Tibial nerve (tissue), 4 donors: ENCODE data around the gene ISLR. TPM values are rescaled to one million over a fixed set of nuclear protein-coding genes. Genes with fewer than 3 reads are reported as not detected.

Source experiments
- DNase-seq, 2 donors: peaks; one replicate each; pipeline ENCODE4 v3.0.0-alpha.2; 2019; ENCODE audit warnings: low spot score in 2 of 2
- H3K27ac ChIP-seq, 4 donors: fragments of 200-600 bp; sonication (generic) in 3 of 4; one replicate each; pipeline ENCODE4 v1.5.1; 2017 to 2019; ENCODE audit warnings: mild to moderate bottlenecking in 1 of 4
- H3K27me3 ChIP-seq, 2 donors: fragments of 200-600 bp; sonication (generic) in 1 of 2; one replicate each; pipeline versions ENCODE4 v1.5.1 to v1.6.0; 2017 to 2019
- H3K36me3 ChIP-seq, 3 donors: fragments of 200-600 bp; sonication (generic); one replicate each; pipeline ENCODE4 v1.5.1; 2018 to 2019
- H3K4me1 ChIP-seq, 4 donors: fragments of 200-600 bp; sonication (generic) in 3 of 4; one replicate each; pipeline ENCODE4 v1.5.1; 2017 to 2019
- H3K4me3 ChIP-seq, 4 donors: fragments of 200-600 bp; sonication (generic) in 3 of 4; one replicate each; pipeline ENCODE4 v1.5.1; 2017 to 2019; ENCODE audit warnings: mild to moderate bottlenecking in 1 of 4, moderate library complexity in 1 of 4
- H3K9me3 ChIP-seq, 4 donors: fragments of 200-600 bp; sonication (generic) in 3 of 4; one replicate each; pipeline ENCODE4 v1.5.1; 2017 to 2019
- EP300 ChIP-seq, 2 donors: sonication (generic); formaldehyde crosslinking; IDR thresholded peaks; one replicate each; pipeline ENCODE4 v1.6.1; 2017; ENCODE audit warnings: antibody characterized with exemption in 2 of 2, mild to moderate bottlenecking in 1 of 2
- POLR2A ChIP-seq, 2 donors: fragments of 450-650 bp; IDR thresholded peaks; one replicate each; pipeline ENCODE4 v1.6.1; 2017; ENCODE audit warnings: antibody characterized with exemption in 2 of 2, mild to moderate bottlenecking in 2 of 2, moderate library complexity in 2 of 2
- WGBS, 2 donors: methylation state at CpG; one replicate each; pipeline ENCODE4 v1.1.5; 2018; 5-methylcytosine and 5-hydroxymethylcytosine counted together
- total RNA-seq, 4 donors: library from RNA; depleted of rRNA; stranded (reverse); fragments of >200 nt; gene quantifications; one replicate each; pipeline ENCODE4 v1.1.0, GENCODE V29; 2016
- TF ChIP-seq, protein P1 (sequence below), 5 experiments: fragments of 200-600 bp in 3 of 5; fragments of 450-650 bp in 2 of 5; sonication (generic) in 3 of 5; IDR thresholded peaks; one replicate each; pipeline ENCODE4 v1.5.1; 2016 to 2019; ENCODE audit warnings: antibody characterized with exemption in 5 of 5, mild to moderate bottlenecking in 3 of 5, moderate library complexity in 2 of 5

The ISLR gene, protein sequence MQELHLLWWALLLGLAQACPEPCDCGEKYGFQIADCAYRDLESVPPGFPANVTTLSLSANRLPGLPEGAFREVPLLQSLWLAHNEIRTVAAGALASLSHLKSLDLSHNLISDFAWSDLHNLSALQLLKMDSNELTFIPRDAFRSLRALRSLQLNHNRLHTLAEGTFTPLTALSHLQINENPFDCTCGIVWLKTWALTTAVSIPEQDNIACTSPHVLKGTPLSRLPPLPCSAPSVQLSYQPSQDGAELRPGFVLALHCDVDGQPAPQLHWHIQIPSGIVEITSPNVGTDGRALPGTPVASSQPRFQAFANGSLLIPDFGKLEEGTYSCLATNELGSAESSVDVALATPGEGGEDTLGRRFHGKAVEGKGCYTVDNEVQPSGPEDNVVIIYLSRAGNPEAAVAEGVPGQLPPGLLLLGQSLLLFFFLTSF
- 100 to 1,000 TPM in 3 of 4 donors, 10 to 100 TPM in 1; 41.7 to 250 (median 164) TPM for total RNA-seq

DNA sequence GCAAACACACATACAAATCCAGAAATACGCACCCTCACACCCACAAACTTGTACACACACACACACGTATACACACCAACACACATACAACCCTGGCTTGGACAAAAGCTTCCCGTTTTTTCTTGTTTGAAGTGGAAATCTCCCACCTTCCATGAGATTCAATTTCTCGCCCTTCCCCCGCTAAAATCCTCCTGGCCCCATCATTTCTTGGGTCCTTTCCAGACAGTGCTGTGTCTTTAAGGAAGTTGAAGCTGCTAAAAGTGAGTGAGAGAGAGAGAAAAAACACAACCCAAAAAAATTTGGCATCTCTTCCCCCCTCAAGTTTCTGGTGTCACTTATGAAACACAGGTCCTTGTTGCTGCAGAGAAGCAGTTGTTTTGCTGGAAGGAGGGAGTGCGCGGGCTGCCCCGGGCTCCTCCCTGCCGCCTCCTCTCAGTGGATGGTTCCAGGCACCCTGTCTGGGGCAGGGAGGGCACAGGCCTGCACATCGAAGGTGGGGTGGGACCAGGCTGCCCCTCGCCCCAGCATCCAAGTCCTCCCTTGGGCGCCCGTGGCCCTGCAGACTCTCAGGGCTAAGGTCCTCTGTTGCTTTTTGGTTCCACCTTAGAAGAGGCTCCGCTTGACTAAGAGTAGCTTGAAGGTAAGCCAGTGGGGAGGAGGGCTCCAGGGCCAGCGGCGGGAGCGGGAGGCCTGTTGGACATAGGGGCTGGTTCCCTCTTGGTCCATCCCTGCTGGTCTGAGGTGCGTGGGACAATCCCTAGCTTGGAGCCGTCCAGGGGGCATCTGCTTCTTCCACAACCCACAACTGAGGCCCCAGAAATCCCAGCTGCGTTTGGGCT lies at the start of gene ISLR:
ISLR (plus strand) TSS at position 331 of the 839 bp plus-strand sequence. CDS start 1,149 bp downstream, outside the sequence.
- TF ChIP-seq EP300 (IDR thresholded peaks at IDR 0.05): peak in 1 of 2 donors; percentile 57
- peak in 1 of 2 donors; percentile 18 for TF ChIP-seq POLR2A (IDR thresholded peaks at IDR 0.05)
- TF ChIP-seq, protein P1, sequence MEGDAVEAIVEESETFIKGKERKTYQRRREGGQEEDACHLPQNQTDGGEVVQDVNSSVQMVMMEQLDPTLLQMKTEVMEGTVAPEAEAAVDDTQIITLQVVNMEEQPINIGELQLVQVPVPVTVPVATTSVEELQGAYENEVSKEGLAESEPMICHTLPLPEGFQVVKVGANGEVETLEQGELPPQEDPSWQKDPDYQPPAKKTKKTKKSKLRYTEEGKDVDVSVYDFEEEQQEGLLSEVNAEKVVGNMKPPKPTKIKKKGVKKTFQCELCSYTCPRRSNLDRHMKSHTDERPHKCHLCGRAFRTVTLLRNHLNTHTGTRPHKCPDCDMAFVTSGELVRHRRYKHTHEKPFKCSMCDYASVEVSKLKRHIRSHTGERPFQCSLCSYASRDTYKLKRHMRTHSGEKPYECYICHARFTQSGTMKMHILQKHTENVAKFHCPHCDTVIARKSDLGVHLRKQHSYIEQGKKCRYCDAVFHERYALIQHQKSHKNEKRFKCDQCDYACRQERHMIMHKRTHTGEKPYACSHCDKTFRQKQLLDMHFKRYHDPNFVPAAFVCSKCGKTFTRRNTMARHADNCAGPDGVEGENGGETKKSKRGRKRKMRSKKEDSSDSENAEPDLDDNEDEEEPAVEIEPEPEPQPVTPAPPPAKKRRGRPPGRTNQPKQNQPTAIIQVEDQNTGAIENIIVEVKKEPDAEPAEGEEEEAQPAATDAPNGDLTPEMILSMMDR (IDR thresholded peaks at IDR 0.05): no peak
- DNase-seq: peak in 1 of 2 donors; percentile 75
- H3K27me3 ChIP-seq: no peaks in the 10 kb centered on the region
- H3K4me1 ChIP-seq: peaks cover 0 to 97% (median 32%) of the 10 kb centered on the region in 4 donors
- peaks cover 0 to 4% (median 0%) of the 10 kb centered on the region in 3 donors for H3K36me3 ChIP-seq
- peak within 1 kb of the TSS; percentile 62 to 94 (median 84) for H3K27ac ChIP-seq
- WGBS, 2 donors: 18 to 26% methylated on average over 12 to 19 of the region's 20 CpGs
- no peaks in the 10 kb centered on the region for H3K9me3 ChIP-seq
- H3K4me3 ChIP-seq: peak within 1 kb of the TSS; percentile 23 to 51 (median 30)

DNA sequence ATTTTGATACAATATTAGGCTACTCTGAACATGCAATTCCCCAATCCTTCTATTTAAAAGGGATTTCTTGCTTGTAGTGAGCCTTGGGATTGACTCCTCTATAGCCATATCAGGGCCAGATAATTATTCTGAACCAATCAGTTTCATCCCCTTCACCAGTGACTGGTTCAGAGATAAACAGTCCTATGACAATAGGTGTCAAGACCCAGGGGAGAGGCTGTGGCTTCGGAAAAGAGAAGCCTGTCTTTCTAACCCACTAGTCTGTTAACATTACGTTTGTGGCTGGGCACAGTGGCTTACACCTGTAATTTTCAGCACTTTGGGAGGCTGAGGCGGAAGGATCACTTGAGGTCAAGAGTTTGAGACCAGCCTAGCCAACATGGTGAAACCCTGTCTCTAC lies 49.3 kb upstream of the ISLR start:
- TF ChIP-seq, protein P1 (IDR thresholded peaks at IDR 0.05): no peak
- TF ChIP-seq EP300 (IDR thresholded peaks at IDR 0.05) (no peak), POLR2A (IDR thresholded peaks at IDR 0.05) (no peak)
- Histone ChIP-seq H3K4me3 (no peak overlapping the region), H3K27me3 (peaks cover 0 to 74% of the 10 kb centered on the region in 2 donors), H3K9me3 (no peaks in the 10 kb centered on the region), H3K36me3 (no peaks in the 10 kb centered on the region), H3K27ac (no peak overlapping the region), H3K4me1 (peaks cover 0 to 21% (median 15%) of the 10 kb centered on the region in 4 donors)
- 75 to 90% methylated on average over 3 of the region's 3 CpGs for WGBS, 2 donors
- no peak for DNase-seq

DNA sequence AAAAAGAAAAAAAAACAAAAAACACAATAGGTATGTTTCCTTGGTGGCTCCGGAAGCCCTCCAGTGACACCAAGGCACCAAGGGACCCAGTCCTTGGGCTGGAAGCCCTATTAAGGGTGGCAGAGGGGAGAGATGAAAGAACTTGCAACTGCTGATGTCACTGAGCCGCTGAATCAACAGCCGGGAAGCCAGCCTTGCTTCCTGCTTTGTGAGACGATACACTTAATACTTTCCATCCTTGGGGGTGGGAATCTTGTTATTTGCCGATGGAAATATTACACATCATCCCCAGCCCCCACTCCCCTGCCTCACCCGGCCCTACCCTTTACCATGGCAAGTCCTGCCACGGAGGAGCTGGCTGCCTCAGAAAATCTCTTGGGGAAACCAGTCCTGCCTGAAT lies 48.8 kb upstream of the ISLR start:
- 62 to 74% methylated on average over 7 of the region's 7 CpGs for WGBS, 2 donors
- Histone ChIP-seq H3K4me3 (no peak overlapping the region), H3K4me1 (peaks cover 0 to 27% (median 21%) of the 10 kb centered on the region in 4 donors), H3K36me3 (no peaks in the 10 kb centered on the region), H3K27me3 (peaks cover 0 to 74% of the 10 kb centered on the region in 2 donors), H3K27ac (no peak overlapping the region), H3K9me3 (no peaks in the 10 kb centered on the region)
- DNase-seq: no peak
- TF ChIP-seq EP300 (IDR thresholded peaks at IDR 0.05): no peak
- TF ChIP-seq, protein P1 (IDR thresholded peaks at IDR 0.05): no peak
- TF ChIP-seq POLR2A (IDR thresholded peaks at IDR 0.05): no peak

DNA sequence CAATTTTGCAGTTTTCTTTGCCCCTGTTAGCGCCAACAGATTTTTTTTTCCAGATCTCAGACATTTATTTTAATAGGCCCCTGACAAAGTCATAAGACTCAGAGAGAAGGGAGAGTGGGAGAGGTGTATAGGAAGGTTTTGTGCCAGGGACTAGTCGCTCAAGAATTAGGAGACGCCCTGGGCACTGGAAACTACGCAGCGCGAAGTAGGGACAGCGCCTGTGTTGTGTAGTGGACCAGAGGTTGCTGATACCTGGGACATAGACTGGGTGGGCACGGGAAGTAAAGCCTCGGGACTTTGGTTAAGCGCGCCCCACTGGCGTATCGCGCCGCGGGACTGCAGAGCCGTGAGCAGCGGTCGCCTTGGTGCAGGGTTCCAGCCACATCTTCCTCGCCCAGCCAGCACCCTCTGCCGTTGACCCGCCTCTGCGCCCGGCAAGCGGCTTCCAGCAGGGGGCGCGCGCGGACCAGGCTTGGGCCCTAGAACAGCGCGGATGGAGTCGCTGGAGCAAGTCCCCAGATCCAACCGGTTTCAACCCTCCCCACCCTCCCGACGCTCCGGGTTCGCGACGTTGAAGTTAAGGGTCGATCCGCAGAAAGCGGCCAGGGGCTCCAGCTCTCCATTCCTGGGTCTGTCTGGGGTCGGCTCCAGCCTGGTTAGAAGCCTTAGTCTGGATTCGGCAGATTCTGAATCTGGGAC lies 46.1 kb upstream of the ISLR start:
- Histone ChIP-seq H3K4me1 (peaks cover 0 to 40% (median 26%) of the 10 kb centered on the region in 4 donors), H3K27ac (peak overlapping the region in 1 of 4 donors; percentile 8), H3K27me3 (peaks cover 0 to 85% of the 10 kb centered on the region in 2 donors), H3K36me3 (no peaks in the 10 kb centered on the region), H3K4me3 (peak overlapping the region; percentile 21 to 46 (median 34)), H3K9me3 (peaks cover 0 to under 1% (median 0%) of the 10 kb centered on the region in 4 donors)
- TF ChIP-seq, protein P1 (IDR thresholded peaks at IDR 0.05): peak; percentile 95 to 99 (median 98)
- TF ChIP-seq POLR2A (IDR thresholded peaks at IDR 0.05): no peak
- WGBS, 2 donors: 11 to 17% methylated on average over 19 to 35 of the region's 44 CpGs
- DNase-seq: peak; percentile 85 to 88
